Duodenal mucosa (tissue), 2 donors: Measurements from ENCODE around the gene MYL11.

ENCODE experiments used
- H3K27ac ChIP-seq: one replicate; pipeline ENCODE4 v1.7.0; 2013; ENCODE audit warnings: low read depth, low read length
- H3K27me3 ChIP-seq, 2 donors: one replicate each; pipeline ENCODE4 v1.7.0; 2013; ENCODE audit warnings: low read length in 2 of 2, control low read depth in 1 of 2; ENCODE audit not compliant: insufficient read depth in 2 of 2, control insufficient read depth in 1 of 2
- H3K36me3 ChIP-seq, 2 donors: one replicate each; pipeline ENCODE4 v1.7.0; 2013; ENCODE audit warnings: low read length in 2 of 2, control low read depth in 1 of 2; ENCODE audit not compliant: insufficient read depth in 2 of 2, control insufficient read depth in 1 of 2
- H3K4me1 ChIP-seq, 2 donors: one replicate each; pipeline ENCODE4 v1.7.0; 2013; ENCODE audit warnings: low read length in 2 of 2, control low read depth in 1 of 2; ENCODE audit not compliant: insufficient read depth in 2 of 2, control insufficient read depth in 1 of 2
- H3K4me3 ChIP-seq, 2 donors: one replicate each; pipeline ENCODE4 v1.7.0; 2013; ENCODE audit warnings: low read length in 2 of 2, low read depth in 1 of 2
- H3K9ac ChIP-seq, 2 donors: one replicate each; pipeline ENCODE4 v1.7.0; 2013; ENCODE audit warnings: low read length in 2 of 2, low read depth in 1 of 2
- H3K9me3 ChIP-seq, 2 donors: one replicate each; pipeline ENCODE4 v1.7.0; 2013; ENCODE audit warnings: low read length in 2 of 2, control low read depth in 1 of 2; ENCODE audit not compliant: control insufficient read depth in 1 of 2

MYL11 gene

DNA sequence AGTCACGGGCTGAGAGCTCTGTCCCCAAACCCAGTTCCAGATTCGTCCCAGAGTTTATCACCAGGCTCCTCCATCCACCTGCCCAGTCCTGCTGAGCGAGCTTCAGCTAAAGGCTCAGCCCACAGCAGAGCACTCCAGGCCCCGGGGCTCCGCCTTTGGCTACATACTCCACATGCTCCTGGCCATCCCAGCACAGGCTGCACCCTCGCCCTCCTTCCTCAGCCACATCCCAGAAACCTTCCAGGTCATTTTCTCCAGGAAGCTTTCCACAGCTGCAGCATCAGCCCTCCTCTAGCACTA lies 14.8 kb upstream of the MYL11 start:
- peaks cover 19 to 54% of the 10 kb centered on the region in 2 donors for H3K36me3 ChIP-seq
- H3K9ac ChIP-seq, result no peak overlapping the region
- no peak overlapping the region for H3K4me3 ChIP-seq
- H3K27me3 ChIP-seq, result no peaks in the 10 kb centered on the region
- no peaks in the 10 kb centered on the region for H3K9me3 ChIP-seq
- no peak overlapping the region for H3K27ac ChIP-seq
- H3K4me1 ChIP-seq, result peaks cover 14 to 20% of the 10 kb centered on the region in 2 donors

DNA sequence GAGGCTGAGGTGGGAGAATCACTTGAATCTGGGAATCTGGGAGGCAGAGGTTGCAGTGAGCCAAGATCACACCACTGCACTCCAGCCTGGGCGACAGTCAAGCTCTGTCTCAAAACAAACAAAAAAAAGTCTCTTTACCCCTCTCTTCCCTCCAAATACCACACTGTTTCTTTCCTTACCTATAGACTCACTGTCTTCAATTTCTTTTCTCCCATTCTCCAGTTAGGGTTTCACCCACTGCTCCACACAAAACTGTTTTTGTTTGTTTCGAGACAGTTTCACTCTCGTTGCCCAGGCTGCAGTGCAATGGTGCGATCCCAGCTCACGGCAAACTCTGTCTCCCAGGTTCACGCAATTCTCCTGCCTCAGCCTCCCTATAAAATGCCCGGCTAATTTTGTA lies 13.4 kb upstream of the MYL11 start:
- Histone ChIP-seq H3K9ac (no peak overlapping the region), H3K27me3 (no peaks in the 10 kb centered on the region), H3K36me3 (peaks cover 26 to 65% of the 10 kb centered on the region in 2 donors), H3K27ac (no peak overlapping the region), H3K4me3 (no peak overlapping the region), H3K9me3 (no peaks in the 10 kb centered on the region), H3K4me1 (peaks cover 9 to 12% of the 10 kb centered on the region in 2 donors)

DNA sequence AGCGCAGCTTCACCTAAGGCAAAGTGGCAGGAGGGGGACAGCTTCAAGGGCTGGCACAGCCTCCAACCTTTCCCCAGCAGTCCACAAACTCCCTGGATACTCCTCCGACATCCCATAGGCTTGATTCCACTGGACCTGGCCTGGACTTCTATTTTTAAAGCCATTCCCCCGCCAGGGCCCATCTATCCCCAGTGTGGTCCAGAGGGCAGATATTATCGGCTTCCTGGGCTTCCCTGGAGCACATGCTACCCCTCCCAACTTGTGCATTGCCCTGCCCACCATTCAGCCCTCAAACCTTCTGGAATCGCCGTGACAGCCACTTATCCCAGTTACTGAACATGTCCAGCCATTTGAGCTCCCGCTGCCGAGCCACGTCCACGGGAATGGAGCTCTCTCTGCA lies 9.4 kb upstream of the MYL11 start:
- Histone ChIP-seq H3K27ac (no peak overlapping the region), H3K27me3 (no peaks in the 10 kb centered on the region), H3K9me3 (no peaks in the 10 kb centered on the region), H3K36me3 (peaks cover 18 to 33% of the 10 kb centered on the region in 2 donors), H3K4me3 (no peak overlapping the region), H3K4me1 (peaks cover 15 to 20% of the 10 kb centered on the region in 2 donors), H3K9ac (no peak overlapping the region)

DNA sequence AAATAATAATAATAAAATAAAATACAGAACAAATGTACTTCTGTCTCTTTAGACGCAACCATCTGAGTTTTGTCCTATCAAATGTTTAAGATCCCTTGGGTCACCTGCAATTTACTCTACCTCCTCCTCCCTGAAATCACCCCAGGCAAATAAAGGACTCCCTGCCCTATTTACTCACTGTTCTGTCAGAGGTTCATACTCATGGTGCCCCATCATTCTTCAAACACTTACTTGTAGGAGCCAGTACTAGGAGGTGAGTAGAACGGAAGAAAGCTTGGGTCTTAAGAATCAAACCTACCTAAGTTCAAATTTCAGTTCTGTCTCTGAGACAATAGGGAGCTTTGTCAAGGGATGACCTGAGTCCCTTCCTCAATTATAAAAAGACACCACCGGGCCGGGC lies 8.1 kb upstream of the MYL11 start:
- no peak overlapping the region for H3K27ac ChIP-seq
- no peak overlapping the region for H3K9ac ChIP-seq
- H3K9me3 ChIP-seq, result no peaks in the 10 kb centered on the region
- no peak overlapping the region for H3K4me3 ChIP-seq
- peaks cover 18 to 27% of the 10 kb centered on the region in 2 donors for H3K36me3 ChIP-seq
- H3K4me1 ChIP-seq, result peaks cover 19 to 24% of the 10 kb centered on the region in 2 donors
- no peaks in the 10 kb centered on the region for H3K27me3 ChIP-seq

DNA sequence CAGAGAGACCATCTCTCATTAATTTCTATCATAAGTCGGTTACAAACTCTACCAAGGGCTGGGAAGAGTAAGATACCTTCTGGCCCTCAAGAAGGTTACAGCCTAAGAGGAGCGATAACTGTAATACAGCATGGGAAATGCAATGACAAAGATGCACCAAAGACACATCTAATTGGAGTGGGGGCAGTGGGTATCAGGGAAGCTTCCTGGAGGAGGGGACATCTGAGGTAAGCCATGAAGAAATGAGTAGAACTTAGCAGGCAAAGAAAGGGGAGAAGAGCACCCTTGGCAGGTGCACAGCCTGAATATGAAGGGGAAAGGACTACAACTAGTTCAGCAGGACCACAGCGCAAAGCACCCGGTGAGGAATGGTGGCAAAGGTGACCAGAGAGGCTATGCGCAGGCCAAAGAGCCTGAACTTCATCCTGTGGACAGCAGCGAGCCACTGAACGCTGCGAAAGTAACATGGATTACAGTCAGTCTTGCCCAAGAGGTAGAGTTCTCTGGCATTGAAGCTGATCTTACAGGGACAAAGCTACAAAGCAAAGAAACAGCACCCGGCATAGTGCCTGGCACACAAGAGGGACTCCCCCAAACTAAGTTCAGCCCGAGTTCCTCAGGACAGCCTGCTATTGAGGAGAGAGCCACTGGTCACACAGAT lies 7.1 kb upstream of the MYL11 start:
- Histone ChIP-seq H3K9ac (peak overlapping the region; percentile 86), H3K27ac (no peak overlapping the region), H3K4me1 (peaks cover 24 to 25% of the 10 kb centered on the region in 2 donors), H3K27me3 (no peaks in the 10 kb centered on the region), H3K4me3 (peak overlapping the region; percentile 74 to 90), H3K9me3 (no peaks in the 10 kb centered on the region), H3K36me3 (peaks cover 13 to 24% of the 10 kb centered on the region in 2 donors)

DNA sequence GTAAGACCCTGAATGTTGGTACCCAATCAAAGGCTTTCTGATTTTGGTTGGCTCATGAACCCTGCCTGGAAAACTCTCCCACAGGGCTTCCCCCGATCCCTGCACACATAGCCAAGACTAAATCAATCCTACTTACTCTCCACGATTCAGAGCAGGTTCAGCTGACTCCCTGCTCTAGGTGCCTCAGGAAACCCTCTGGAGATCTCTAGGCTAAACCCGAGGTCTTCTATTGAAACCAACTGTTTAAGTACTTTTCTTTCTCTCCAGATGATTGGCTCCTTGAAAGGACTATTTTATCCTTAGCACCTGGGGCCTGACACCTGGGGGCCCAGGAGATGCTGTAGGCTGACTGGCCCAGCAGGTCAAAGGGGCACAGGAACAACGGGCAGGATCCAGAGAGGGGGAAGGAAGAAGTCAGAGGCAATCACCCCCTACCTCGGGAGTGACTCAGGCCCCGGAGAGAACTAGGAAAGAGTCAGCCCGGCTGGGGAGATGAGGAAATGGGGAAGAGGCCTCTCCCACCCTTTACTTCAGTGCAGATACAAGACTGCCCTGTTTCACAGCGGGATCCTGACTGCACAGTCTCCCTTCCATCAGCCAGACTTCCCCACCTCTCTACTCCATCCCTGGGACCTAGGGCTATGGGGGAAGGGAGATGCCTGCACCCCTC lies 6.3 kb upstream of the MYL11 start:
- peak overlapping the region; percentile 74 to 90 for H3K4me3 ChIP-seq

DNA sequence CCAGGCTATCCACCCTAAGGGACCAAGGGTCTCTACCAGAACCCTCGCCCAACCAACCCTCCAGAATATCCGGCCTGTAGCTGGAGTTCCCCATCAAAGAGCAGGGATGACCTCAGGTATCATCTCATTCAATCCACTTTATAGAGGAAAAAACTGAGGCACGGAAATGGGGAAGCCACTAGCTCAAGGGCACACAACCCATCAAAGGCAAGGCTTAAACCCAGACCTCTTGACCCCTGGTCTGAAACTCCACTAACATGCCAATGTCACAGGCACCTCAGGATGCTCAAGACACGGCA lies 5.9 kb upstream of the MYL11 start:
- peaks cover 24 to 25% of the 10 kb centered on the region in 2 donors for H3K4me1 ChIP-seq
- H3K36me3 ChIP-seq, result peaks cover 12 to 18% of the 10 kb centered on the region in 2 donors
- H3K27ac ChIP-seq, result no peak overlapping the region
- H3K4me3 ChIP-seq, result peak overlapping the region; percentile 74 to 90
- H3K9ac ChIP-seq, result peak overlapping the region; percentile 86
- H3K27me3 ChIP-seq, result no peaks in the 10 kb centered on the region
- no peaks in the 10 kb centered on the region for H3K9me3 ChIP-seq

More for the DNA sequence above, 6.3 kb upstream of the MYL11 start:
- Histone ChIP-seq H3K9me3 (no peaks in the 10 kb centered on the region), H3K4me1 (peaks cover 24 to 25% of the 10 kb centered on the region in 2 donors), H3K36me3 (peaks cover 12 to 18% of the 10 kb centered on the region in 2 donors), H3K9ac (peak overlapping the region; percentile 86), H3K27me3 (no peaks in the 10 kb centered on the region), H3K27ac (no peak overlapping the region)

DNA sequence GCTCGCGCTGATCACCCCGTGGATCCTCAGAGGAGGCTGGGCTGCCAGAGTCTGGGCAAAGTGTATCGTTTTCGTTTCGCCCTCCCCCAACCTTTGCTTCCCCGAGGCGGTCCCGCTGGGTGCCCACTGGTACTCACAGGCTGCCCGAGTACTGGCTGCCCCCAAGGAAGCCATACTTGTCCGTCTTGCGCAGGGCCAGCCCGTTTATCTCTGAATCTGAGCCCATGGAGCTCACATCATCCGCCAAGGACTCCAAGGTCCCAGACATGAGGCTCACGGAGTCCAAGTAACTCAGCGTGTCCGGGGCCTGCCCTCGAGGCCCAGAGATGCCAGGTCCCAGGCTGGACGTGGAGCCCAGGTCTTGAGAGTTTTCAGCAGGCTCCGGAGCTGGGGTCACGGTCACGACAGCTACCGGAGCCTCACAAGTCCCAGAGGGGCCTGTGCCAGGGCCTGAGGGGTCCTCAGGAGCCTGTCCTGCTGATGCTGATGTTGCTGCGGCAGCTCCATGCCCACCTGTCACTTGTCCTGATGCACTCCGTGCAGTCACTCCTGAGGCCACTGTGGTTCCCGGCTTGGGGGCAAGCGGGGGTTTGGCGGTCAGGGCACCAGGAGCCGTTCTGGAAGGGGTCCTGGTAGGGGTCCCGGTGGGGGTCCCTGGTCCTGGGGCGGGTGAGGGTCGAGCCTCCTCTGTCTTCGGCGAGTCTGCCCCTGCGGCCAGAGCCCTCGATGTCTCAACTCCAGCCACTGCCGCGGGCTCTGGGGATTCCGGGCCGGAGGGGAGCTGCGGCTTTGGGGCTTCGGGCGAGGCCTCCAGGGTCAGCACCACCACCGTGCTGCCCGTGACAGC lies 5.3 kb upstream of the MYL11 start:
- Histone ChIP-seq H3K9me3 (no peaks in the 10 kb centered on the region), H3K9ac (peak overlapping the region; percentile 86), H3K4me1 (peaks cover 24 to 25% of the 10 kb centered on the region in 2 donors), H3K27ac (peak overlapping the region; percentile 17), H3K27me3 (no peaks in the 10 kb centered on the region), H3K4me3 (peak overlapping the region; percentile 74 to 90), H3K36me3 (peaks cover 12 to 16% of the 10 kb centered on the region in 2 donors)

DNA sequence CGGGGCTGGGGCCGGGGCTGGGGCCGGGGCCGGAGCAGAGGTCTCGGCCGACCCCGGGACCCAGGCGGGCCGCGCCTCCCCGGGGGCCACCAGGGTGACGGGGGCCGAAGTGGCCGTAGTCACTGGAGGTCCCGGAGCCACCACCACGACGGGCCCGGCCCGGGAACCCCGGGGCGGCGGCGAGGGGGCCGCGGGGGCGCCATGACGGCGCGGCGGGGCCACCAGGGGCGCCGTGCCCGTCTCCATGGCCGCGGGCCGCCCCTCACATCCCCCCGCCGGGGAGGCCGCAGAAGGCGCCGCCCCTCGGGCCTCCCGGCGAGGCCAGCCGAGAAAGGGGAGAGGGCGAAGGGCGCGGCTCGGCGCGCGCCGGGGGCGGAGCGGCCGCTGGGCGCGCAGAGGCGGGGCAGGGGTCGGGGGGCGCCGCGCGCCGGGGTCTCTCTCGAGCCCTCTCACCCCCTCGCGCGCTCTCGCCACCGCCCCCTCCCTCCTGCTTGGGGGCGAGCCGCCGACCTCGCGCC lies 4.6 kb upstream of the MYL11 start:
- H3K9ac ChIP-seq, result peak overlapping the region in 1 of 2 donors; percentile 86
- H3K27me3 ChIP-seq, result no peaks in the 10 kb centered on the region
- H3K4me1 ChIP-seq, result peaks cover 24 to 25% of the 10 kb centered on the region in 2 donors
- no peaks in the 10 kb centered on the region for H3K9me3 ChIP-seq
- H3K4me3 ChIP-seq, result peak overlapping the region; percentile 74 to 90
- H3K36me3 ChIP-seq, result peaks cover 5 to 9% of the 10 kb centered on the region in 2 donors
- no peak overlapping the region for H3K27ac ChIP-seq
